Stomach (tissue), 4 donors: ENCODE data around the gene ATCAY.

Source experiments
- CTCF ChIP-seq, 7 experiments: fragments of 450-650 bp in 4 of 7; fragments of 200-600 bp in 3 of 7; sonication (generic) in 3 of 7; IDR thresholded peaks; one replicate each; pipeline ENCODE4 v1.5.1; 2016 to 2019; ENCODE audit warnings: antibody characterized with exemption in 7 of 7, control low read depth in 2 of 7, mild to moderate bottlenecking in 1 of 7
- POLR2A ChIP-seq, 4 donors: fragments of 450-650 bp; IDR thresholded peaks; one replicate each; pipeline ENCODE4 v1.6.1; 2016; ENCODE audit warnings: antibody characterized with exemption in 4 of 4, control low read depth in 2 of 4, mild to moderate bottlenecking in 1 of 4, moderate library complexity in 1 of 4

GRCh38 chr19:3868770-3869456 lies 11.6 kb upstream of the ATCAY start, which contains the start of gene ZFR2:
- TF ChIP-seq CTCF (IDR thresholded peaks at IDR 0.05) (no peak), POLR2A (IDR thresholded peaks at IDR 0.05) (no peak)
